Testis (tissue), 3 donors: ENCODE results near the gene BPTF. TPM values are rescaled to one million over a fixed set of nuclear protein-coding genes. Genes with fewer than 3 reads are reported as not detected.
"Not testable (repeated sequence)": the region's sequence is repeated elsewhere in the genome, so short reads cannot be mapped to it uniquely, and the experiment has no call there.

Experiments used
- DNase-seq: peaks from one replicate; pipeline ENCODE4 v3.0.0-alpha.2; 2019
- H3K27ac ChIP-seq, 2 donors: fragments of 200-600 bp; sonication (generic); one replicate each; pipeline ENCODE4 v1.5.1; 2019
- H3K27me3 ChIP-seq: fragments of 200-600 bp; sonication (generic); one replicate; pipeline ENCODE4 v1.5.1; 2019
- H3K36me3 ChIP-seq: fragments of 200-600 bp; sonication (generic); one replicate; pipeline ENCODE4 v1.5.1; 2017; ENCODE audit warnings: low read depth; ENCODE audit errors: missing control alignments
- H3K4me1 ChIP-seq: fragments of 200-600 bp; sonication (generic); one replicate; pipeline ENCODE4 v1.5.1; 2019
- H3K4me3 ChIP-seq, 2 donors: fragments of 200-600 bp; sonication (generic); one replicate each; pipeline ENCODE4 v1.5.1; 2017 to 2019
- H3K9me3 ChIP-seq: fragments of 200-600 bp; sonication (generic); one replicate; pipeline ENCODE4 v1.5.1; 2017
- POLR2A ChIP-seq: fragments of 450-650 bp; IDR thresholded peaks from one replicate; pipeline ENCODE4 v1.6.1; 2017; ENCODE audit warnings: antibody characterized with exemption, mild to moderate bottlenecking, moderate library complexity
- WGBS, 2 donors: methylation state at CpG; one replicate each; pipeline ENCODE4 v1.1.5; 2018; 5-methylcytosine and 5-hydroxymethylcytosine counted together
- intact Hi-C: fragments of 100-400 bp; cut with DNase I; formaldehyde crosslinking; loops from one replicate; pipeline ENCODE4 v1.15.1; 2023; ENCODE audit warnings: low total_unique reads
- polyA plus RNA-seq: library from polyadenylated mRNA; stranded (reverse); fragments of 350-450 nt; fragmentation: Illumina TruSeq; extraction: RNeasy Lipid Tissue Mini Kit (QIAGEN cat#74804); gene quantifications from one replicate; pipeline ENCODE4 v1.2.3, GENCODE V29; 2014; ENCODE audit warnings: low read depth, low replicate concordance; ENCODE audit not compliant: insufficient read depth
- total RNA-seq, 2 donors: library from RNA; depleted of rRNA; stranded (reverse); fragments of >200 nt; gene quantifications; one replicate each; pipeline ENCODE4 v1.2.3, GENCODE V29; 2016
- TF ChIP-seq, protein P1 (sequence below), 3 experiments: fragments of 450-650 bp in 2 of 3; fragments of 200-600 bp in 1 of 3; sonication (generic) in 1 of 3; IDR thresholded peaks; one replicate each; pipeline ENCODE4 v1.5.1; 2016 to 2019; ENCODE audit warnings: antibody characterized with exemption in 3 of 3, mild to moderate bottlenecking in 2 of 3, moderate library complexity in 1 of 3

The BPTF gene
- total and polyA plus RNA-seq, 3 donors from 2014 or later: 37.3 to 208 (median 198) TPM

GRCh38 chr17:68013385-68013784 is 188.1 kb downstream of the BPTF start:
- intact Hi-C loops: no loop called here
- no peaks in the 10 kb centered on the region for H3K9me3 ChIP-seq
- no peak overlapping the region for H3K4me3 ChIP-seq
- no peaks in the 10 kb centered on the region for H3K4me1 ChIP-seq
- DNase-seq: no peak
- H3K27me3 ChIP-seq: no peaks in the 10 kb centered on the region
- no peak overlapping the region for H3K27ac ChIP-seq
- H3K36me3 ChIP-seq: no peaks in the 10 kb centered on the region
- TF ChIP-seq, protein P1, sequence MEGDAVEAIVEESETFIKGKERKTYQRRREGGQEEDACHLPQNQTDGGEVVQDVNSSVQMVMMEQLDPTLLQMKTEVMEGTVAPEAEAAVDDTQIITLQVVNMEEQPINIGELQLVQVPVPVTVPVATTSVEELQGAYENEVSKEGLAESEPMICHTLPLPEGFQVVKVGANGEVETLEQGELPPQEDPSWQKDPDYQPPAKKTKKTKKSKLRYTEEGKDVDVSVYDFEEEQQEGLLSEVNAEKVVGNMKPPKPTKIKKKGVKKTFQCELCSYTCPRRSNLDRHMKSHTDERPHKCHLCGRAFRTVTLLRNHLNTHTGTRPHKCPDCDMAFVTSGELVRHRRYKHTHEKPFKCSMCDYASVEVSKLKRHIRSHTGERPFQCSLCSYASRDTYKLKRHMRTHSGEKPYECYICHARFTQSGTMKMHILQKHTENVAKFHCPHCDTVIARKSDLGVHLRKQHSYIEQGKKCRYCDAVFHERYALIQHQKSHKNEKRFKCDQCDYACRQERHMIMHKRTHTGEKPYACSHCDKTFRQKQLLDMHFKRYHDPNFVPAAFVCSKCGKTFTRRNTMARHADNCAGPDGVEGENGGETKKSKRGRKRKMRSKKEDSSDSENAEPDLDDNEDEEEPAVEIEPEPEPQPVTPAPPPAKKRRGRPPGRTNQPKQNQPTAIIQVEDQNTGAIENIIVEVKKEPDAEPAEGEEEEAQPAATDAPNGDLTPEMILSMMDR (IDR thresholded peaks at IDR 0.05): no peak
- TF ChIP-seq POLR2A: no peak

DNA sequence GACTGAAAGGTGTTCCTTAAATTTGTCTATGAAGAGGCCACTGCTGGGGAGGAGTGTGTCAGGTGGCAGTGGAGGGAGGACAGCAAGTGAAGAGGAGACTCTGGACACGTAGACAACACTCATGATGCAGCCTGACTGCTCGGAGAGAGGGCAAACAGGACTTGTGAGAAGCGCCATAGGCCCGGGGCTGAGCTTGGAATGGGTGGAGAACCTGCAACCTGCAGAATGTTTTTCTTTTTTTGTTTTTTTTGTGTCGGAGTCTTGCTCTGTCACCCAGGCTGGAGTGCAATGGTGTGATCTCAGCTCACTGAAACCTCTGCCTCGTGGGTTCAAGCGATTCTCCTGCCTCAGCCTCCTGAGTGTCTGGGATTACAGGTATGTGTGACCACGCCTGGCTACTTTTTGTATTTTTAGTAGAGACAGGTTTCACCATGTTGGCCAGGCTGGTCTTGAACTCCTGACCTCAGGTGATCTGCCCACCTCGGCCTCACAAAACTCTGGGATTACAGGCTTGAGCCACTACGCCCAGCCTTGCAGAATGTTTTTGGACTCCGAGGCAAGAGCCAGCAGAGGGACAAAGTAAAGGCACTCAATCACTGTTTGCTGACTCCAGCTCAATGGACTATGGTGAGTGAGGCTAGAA is 189.9 kb downstream of the BPTF start:
- no peak for TF ChIP-seq POLR2A
- TF ChIP-seq, protein P1 (IDR thresholded peaks at IDR 0.05): no peak
- no peak for DNase-seq
- intact Hi-C loops: no loop called here

DNA sequence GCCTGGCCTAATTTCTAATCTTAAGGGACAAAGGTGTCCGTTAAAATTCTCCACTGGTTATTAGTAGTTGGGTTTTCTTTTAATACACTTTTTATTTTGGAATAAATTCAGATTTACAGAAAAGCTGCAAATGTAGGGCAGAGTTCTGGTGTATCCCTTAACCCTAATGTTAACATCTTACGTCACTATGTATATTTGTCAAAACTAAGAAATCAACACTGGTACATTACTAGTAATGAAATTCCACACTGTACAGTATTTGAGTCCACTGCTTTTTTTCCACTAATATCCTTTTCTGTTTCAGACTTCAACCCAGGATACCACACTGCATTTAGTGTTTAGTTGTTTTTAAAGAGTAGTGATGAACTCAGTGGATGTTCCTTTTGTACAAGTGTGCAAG is 191.5 kb downstream of the BPTF start:
- TF ChIP-seq, protein P1 (IDR thresholded peaks at IDR 0.05): no peak
- no peak for TF ChIP-seq POLR2A
- H3K4me1 ChIP-seq: no peaks in the 10 kb centered on the region
- no peaks in the 10 kb centered on the region for H3K9me3 ChIP-seq
- intact Hi-C loops: no loop called here
- no peaks in the 10 kb centered on the region for H3K27me3 ChIP-seq
- WGBS, 2 donors: 87 to 91% methylated on average over 2 of the region's 2 CpGs
- no peak for DNase-seq
- H3K4me3 ChIP-seq: no peak overlapping the region
- H3K27ac ChIP-seq: no peak overlapping the region
- H3K36me3 ChIP-seq: no peaks in the 10 kb centered on the region

More for the DNA sequence above, 189.9 kb downstream of the BPTF start:
- 83 to 90% methylated on average over 11 of the region's 11 CpGs for WGBS, 2 donors
- Histone ChIP-seq H3K4me1 (no peaks in the 10 kb centered on the region), H3K4me3 (no peak overlapping the region), H3K27me3 (no peaks in the 10 kb centered on the region), H3K27ac (no peak overlapping the region), H3K36me3 (no peaks in the 10 kb centered on the region), H3K9me3 (no peaks in the 10 kb centered on the region)

- H3K27me3 ChIP-seq, intact Hi-C loops, H3K4me1 ChIP-seq, H3K27ac ChIP-seq, DNase-seq, H3K9me3 ChIP-seq, H3K36me3 ChIP-seq: not testable (repeated sequence)
- H3K4me3 ChIP-seq: peak overlapping the region in 1 of 2 donors; percentile 81
- WGBS, 2 donors: 63 to 78% methylated on average over 21 of the region's 21 CpGs
Measured at GRCh38 chr17:68018493-68018892, 193.2 kb downstream of the BPTF start.

DNA sequence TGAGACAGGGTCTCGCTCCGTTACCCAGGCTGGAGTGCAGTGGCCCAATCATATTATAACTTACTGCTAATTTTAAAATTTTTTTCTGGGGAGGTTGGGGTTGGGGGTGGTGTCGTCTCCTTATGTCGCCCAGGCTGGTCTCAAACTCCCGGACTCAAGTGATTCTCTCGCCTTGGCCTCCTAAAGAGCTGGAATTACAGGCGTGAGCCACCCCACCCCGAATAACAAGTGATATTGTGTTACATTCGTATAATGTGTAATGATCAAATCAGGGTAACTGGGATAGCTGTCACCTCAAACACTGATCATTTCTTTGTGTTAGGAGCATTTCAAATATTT is 194.0 kb downstream of the BPTF start:
- no peaks in the 10 kb centered on the region for H3K27me3 ChIP-seq
- TF ChIP-seq, protein P1 (IDR thresholded peaks at IDR 0.05): no peak
- TF ChIP-seq POLR2A: no peak
- no peaks in the 10 kb centered on the region for H3K9me3 ChIP-seq
- DNase-seq: no peak
- intact Hi-C loops: no loop called here
- peak overlapping the region in 1 of 2 donors; percentile 94 for H3K27ac ChIP-seq
- H3K36me3 ChIP-seq: no peaks in the 10 kb centered on the region
- H3K4me3 ChIP-seq: peak overlapping the region; percentile 57 to 81
- WGBS, 2 donors: 59 to 60% methylated on average over 9 of the region's 9 CpGs
- no peaks in the 10 kb centered on the region for H3K4me1 ChIP-seq
